DLD1 (cell line): ENCODE data around the gene PCMT1.
"Not testable (repeated sequence)": the region's sequence is repeated elsewhere in the genome, so short reads cannot be mapped to it uniquely, and the experiment has no call there.

Experiments used
- in situ Hi-C: cut with HindIII; loops from 2 replicates; pipeline ENCODE4 v1.10.0; 2017; ENCODE audit warnings: low sequenced_read_pairs

PCMT1 gene

GRCh38 chr6:149852881-149853280, 103.3 kb downstream of the PCMT1 start:
- in situ Hi-C loops, result no loop called here

- in situ Hi-C loops, result not testable (repeated sequence)
Measured at GRCh38 chr6:149854017-149854416, 104.5 kb downstream of the PCMT1 start.

GRCh38 chr6:149854532-149854931, 105.0 kb downstream of the PCMT1 start:
- in situ Hi-C loops, result no loop called here

- in situ Hi-C loops, result no loop called here
Measured at GRCh38 chr6:149855040-149855654, 105.6 kb downstream of the PCMT1 start.

GRCh38 chr6:149855741-149856140, 106.2 kb downstream of the PCMT1 start:
- in situ Hi-C loops, result no loop called here

GRCh38 chr6:149856256-149856994, 106.9 kb downstream of the PCMT1 start:
- in situ Hi-C loops, result no loop called here

- in situ Hi-C loops, result no loop called here
Measured at GRCh38 chr6:149857541-149857940, 108.0 kb downstream of the PCMT1 start.

- in situ Hi-C loops, result no loop called here
Measured at GRCh38 chr6:149859368-149859767, 109.8 kb downstream of the PCMT1 start.

GRCh38 chr6:149859938-149860337, 110.4 kb downstream of the PCMT1 start:
- in situ Hi-C loops, result no loop called here

- in situ Hi-C loops, result no loop called here
Measured at GRCh38 chr6:149860513-149860833, 110.9 kb downstream of the PCMT1 start.
